Measurements from ENCODE around the gene ASGR1.

DNA sequence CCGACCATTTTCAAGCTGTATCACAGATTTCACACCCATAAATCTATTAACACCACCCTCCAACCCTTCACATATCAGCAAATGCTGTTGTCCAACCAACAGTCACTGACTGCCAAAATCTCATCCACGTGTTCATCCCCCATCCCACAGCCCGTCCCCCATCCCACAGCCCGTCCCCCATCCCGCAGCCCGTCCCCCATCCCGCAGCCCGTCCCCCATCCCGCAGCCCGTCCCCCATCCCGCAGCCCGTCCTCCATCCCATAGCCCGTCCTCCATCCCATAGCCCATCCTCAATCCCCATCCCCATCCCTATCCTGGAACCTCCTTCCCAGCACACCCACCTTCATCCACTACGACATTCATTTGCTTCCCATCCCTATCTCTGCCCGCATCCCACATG lies 26.4 kb upstream of the ASGR1 start:
- no peak for TF ChIP-seq EZH2 (IDR thresholded peaks at IDR 0.05; ENCODE audit: insufficient read depth, poor library complexity, severe bottlenecking)
- no peak for TF ChIP-seq EZH2phosphoT487 (IDR thresholded peaks at IDR 0.05; ENCODE audit: insufficient read depth, low read depth)
